GM19099 (cell line): ENCODE data around the gene DAZAP1.

ENCODE experiments used
- POLR2A ChIP-seq: IDR thresholded peaks from 3 replicates; pipeline ENCODE4 v1.6.1; 2011; ENCODE audit warnings: low read depth; ENCODE audit not compliant: insufficient read length; ENCODE audit errors: extremely low read depth

Gene DAZAP1

GRCh38 chr19:1469255-1470054 lies 62.1 kb downstream of the DAZAP1 start:
- no peak for TF ChIP-seq POLR2A

- no peak for TF ChIP-seq POLR2A
Measured at GRCh38 chr19:1470055-1470304, 62.6 kb downstream of the DAZAP1 start.

- TF ChIP-seq POLR2A = no peak
Measured at GRCh38 chr19:1470305-1471009, 63.1 kb downstream of the DAZAP1 start.

GRCh38 chr19:1471010-1471514 lies 63.7 kb downstream of the DAZAP1 start:
- TF ChIP-seq POLR2A = no peak

GRCh38 chr19:1471515-1472160 lies 64.3 kb downstream of the DAZAP1 start:
- TF ChIP-seq POLR2A = no peak

- no peak for TF ChIP-seq POLR2A
Measured at GRCh38 chr19:1472231-1473084, 65.1 kb downstream of the DAZAP1 start.

GRCh38 chr19:1473085-1473851 lies 65.9 kb downstream of the DAZAP1 start:
- no peak for TF ChIP-seq POLR2A

GRCh38 chr19:1474011-1474764 lies 66.8 kb downstream of the DAZAP1 start:
- TF ChIP-seq POLR2A = no peak

GRCh38 chr19:1474765-1475351 lies 67.5 kb downstream of the DAZAP1 start:
- no peak for TF ChIP-seq POLR2A

- no peak for TF ChIP-seq POLR2A
Measured at GRCh38 chr19:1475751-1476437, 68.5 kb downstream of the DAZAP1 start.

- TF ChIP-seq POLR2A = peak; percentile 90
Measured at GRCh38 chr19:1478934-1479707, 71.7 kb downstream of the DAZAP1 start, which contains the start of gene C19orf25. C19orf25 (minus strand) TSS chr19:1479215; CDS start chr19:1478903, 312 bp downstream.

- no peak for TF ChIP-seq POLR2A
Measured at GRCh38 chr19:1481224-1481892, 74.0 kb downstream of the DAZAP1 start.
